ENCODE measurements around the gene GUK1.

DNA sequence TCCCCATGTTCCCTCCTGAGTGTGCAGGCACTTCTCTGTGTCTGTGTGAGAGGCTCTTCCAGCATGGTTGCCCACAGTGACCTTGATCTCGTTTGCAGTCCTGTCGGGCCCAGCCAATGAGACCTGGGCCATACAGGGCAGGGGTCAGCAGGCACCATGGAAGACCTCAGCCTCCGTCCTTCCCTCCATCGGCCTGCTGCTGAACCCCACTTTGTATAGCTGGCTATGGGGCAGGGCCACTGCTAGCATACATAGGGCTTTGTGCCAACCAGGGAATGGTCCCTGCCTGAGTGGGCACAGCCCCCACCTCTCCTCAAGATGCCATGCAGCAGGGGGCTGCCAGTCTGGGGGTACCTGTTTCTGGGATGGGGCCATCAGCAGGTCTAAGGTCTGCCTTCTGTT, 40.7 kb upstream of the GUK1 start:
- TF ChIP-seq, protein P1, sequence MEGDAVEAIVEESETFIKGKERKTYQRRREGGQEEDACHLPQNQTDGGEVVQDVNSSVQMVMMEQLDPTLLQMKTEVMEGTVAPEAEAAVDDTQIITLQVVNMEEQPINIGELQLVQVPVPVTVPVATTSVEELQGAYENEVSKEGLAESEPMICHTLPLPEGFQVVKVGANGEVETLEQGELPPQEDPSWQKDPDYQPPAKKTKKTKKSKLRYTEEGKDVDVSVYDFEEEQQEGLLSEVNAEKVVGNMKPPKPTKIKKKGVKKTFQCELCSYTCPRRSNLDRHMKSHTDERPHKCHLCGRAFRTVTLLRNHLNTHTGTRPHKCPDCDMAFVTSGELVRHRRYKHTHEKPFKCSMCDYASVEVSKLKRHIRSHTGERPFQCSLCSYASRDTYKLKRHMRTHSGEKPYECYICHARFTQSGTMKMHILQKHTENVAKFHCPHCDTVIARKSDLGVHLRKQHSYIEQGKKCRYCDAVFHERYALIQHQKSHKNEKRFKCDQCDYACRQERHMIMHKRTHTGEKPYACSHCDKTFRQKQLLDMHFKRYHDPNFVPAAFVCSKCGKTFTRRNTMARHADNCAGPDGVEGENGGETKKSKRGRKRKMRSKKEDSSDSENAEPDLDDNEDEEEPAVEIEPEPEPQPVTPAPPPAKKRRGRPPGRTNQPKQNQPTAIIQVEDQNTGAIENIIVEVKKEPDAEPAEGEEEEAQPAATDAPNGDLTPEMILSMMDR (IDR thresholded peaks at IDR 0.05) = no peak
- no peak for TF ChIP-seq JUN (CRISPR knock-in tag; IDR thresholded peaks at IDR 0.05)
